Activated CD4-positive, alpha-beta T cell treated with anti-CD3 and anti-CD28 coated beads, Interleukin-2, Interleukin-6, amounts not matched to agents 100 ng/mL and 50 ng/mL, durations not matched to agents 16 hours and 8 hours (primary cell): Measurements from ENCODE around the gene ANXA10.
A peak's percentile ranks its signal among the peaks of the same experiment; 100 is the strongest.
"Not testable (repeated sequence)": the region's sequence is repeated elsewhere in the genome, so short reads cannot be mapped to it uniquely, and the experiment has no call there.

Experiments used
- DNase-seq: peaks from one replicate; pipeline ENCODE4 v3.0.0-alpha.2; 2020

ANXA10 gene

DNA sequence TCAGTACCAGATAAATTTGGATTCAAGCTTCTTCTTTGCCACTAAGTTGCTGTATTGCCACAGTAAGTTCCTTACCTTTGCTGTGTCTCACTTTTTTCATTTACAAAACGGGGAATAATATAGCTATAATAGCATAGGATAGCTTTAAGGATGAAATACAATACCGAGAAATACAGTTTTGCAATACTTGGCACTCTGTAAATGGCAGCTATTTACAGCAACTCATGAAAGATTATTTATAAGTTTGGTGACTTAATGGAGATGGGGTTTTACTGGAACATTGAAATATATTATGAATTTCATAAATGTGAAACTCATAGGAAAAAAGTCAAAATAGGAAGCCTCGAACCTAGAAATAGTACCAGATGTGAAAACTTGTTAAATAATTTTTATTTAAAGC, 27.6 kb downstream of the ANXA10 start:
- DNase-seq: no peak

DNA sequence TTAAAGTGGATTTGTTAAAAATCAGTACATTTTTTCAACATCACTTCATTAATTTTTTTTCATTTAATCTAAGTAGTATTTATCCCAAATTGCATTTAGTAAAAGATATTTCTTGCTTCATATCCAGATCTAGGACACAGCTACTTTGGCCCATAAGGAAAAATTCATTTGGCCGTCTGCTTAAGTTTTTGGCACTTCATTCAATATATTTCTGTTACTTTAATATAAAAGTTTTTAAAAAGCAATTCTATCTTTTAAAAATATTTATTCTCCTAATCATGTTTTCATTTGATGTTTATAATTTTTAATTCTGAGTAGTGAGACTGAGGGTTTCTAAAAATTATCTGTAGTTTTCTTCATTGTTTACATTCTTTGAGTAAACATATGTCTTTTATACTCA, 28.5 kb downstream of the ANXA10 start:
- DNase-seq: no peak

DNA sequence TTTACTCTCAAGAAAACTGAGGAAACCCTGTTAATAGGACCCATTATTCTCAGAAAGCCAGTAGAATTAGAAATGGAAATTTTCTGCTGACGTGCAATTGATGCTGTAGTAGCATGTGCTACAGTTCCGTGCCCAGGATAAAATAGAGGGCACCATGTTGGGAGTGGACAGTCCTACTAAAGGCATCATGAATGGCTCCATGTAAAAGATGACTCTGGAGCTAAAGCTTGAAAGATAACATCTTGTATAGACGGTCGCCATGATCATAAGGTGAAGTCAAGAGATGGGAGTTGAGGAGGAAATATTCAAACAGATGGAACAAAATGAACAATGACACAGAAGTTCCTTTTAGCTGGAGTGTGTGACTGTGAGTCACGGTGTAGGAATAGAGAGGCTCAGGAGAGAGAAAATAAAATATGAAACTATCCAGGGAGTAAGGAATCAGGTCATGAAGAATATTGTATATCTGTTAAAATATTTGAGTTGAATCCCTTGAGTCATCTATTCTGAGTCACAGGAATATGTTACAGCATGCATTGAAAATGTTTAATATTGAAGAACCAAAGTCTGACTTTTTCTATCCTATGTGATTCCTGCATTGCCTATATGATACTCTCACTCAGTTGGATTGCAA, 31.8 kb downstream of the ANXA10 start:
- DNase-seq: no peak

DNA sequence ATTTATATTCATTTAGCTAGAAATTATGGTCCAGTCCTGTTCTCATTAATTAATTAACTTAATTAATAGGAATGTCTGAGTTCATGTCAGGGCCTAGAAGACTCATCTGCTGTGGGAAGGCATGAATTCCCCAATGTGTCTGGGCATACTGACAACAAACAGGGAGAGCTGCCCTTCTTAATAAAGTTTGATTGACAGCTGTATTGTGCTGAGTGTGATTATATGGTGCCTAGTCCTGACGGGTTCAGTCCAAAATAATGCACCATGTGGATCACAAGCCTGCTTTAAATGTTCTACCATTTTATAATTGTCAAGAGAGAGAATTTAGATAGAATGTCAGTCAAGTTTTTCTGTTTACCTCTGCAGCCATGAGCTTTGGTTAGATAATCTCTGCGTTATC, 34.6 kb downstream of the ANXA10 start:
- no peak for DNase-seq

DNA sequence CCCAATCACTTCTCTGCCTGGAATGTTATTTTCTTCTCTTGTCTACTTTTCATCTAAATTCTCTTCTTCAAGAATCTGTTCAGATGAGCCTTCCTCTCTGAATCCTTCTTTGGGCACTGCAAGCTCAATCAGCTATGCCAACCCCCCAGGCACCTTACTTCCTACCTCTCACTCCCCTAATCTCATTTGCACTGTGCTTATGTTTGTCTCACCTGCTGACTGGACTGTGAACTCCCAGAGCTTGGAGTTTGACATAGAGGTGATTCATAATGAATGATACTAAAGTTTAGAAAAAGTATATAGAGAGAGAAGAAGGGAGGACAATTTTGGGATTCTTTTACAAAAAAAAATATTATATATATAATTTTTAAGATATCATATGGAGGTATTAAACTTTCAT, 36.3 kb downstream of the ANXA10 start:
- DNase-seq: no peak

DNA sequence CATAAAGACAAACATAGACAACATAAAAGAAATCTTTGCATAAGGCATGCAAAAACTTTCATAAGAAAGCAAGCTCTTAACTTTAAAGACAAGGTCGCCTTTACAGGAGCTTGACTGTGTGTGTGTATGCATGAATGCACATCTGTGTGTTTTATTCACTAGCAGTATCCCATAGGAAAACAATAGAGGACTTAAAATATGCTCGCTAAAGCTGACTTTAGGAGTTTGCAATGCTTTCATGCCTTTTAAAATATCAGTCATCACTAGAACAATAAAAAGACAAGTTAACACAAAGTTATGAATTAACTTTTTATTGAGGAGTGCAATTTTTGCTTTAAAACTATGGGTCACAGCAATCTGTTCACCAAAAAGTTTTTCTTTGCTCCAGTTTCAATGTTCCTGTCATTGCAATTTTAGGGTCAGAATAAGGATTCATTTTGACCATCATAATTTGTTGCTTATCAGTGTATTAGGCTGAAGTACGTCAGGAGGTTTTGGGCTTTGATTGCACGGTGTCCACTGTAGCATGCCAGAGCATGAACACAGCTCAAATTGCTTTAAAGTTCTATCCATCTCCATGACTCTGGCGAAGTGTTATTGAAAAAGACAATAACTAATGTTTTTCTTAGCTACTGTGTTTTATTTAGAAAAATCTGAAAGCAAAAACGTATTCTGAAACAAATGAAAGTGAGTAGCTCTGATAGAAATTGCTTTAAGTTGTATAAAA, 36.9 kb downstream of the ANXA10 start:
- DNase-seq: no peak

DNA sequence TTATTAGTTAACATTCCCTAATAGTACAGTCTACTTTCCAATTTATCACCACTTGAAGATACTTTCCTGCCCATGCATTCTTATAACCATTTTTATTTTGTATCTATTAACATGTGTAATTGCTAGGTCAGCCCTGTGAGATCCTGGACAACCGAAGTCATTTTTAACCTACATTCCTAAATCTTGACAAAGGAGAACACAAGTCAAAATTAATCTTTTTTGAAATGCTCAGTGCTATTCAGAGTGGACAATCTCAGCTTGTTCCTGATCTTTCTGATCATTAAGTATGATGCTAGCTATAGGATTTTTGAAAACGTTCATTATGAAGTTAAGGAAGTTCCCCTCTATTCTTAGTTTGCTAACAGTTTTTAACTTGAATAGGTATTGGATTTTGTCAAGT, 37.5 kb downstream of the ANXA10 start:
- no peak for DNase-seq

DNA sequence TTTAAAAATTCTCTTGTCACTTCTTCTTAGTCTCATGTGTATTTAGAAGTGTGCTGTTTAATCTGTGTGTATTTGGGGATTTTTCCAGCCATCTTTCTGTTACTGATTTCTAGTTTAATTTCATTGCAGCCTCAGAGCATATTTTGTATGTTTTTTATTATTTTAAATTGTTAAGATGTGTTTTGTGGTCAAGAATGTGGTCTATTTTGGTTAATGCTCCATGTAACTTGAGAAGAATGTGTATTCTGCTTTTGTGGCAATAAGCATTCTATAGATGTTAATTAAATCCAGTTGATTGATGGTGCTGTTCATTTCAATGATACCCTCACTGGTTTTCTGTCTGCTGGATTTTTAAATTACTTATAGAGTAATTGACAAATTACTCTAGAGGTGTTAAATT, 38.9 kb downstream of the ANXA10 start:
- no peak for DNase-seq

DNA sequence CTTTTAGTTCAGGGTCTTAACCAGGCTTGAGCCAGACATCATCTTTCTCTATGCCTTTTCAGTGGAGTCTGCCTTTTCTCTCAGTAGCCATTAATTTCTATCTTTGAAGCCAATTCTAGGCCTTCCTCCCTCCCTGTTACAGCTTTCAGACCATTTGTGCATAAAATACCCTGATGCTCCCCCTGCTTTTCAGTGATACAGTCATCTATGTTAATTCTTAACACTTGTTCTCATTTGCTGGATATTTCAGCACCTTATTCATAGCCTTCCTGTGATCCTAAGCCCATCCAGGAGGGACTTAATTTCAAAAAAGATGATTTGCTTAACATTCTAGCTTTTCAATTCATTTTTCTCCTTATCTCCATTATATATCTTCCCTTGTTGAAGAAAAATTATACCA, 42.3 kb downstream of the ANXA10 start:
- no peak for DNase-seq

DNA sequence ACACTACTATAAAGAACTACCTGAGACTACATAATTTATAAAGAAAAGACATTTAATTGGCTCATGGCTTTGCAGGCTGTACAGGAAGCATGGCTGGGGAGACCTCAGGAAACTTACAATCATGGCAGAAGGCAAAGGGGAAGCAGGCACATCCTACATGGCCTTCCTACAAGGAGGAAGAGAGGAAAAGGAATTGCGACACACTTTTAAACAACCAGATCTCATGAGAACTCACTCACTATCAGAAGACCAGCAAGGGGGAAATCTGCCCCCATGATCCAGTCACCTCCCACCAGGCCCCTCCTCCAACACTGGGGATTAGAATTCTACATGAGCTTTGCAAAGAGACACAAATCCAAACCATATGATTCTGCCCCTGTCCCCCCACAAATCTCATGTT, 43.5 kb downstream of the ANXA10 start:
- not testable (repeated sequence) for DNase-seq

DNA sequence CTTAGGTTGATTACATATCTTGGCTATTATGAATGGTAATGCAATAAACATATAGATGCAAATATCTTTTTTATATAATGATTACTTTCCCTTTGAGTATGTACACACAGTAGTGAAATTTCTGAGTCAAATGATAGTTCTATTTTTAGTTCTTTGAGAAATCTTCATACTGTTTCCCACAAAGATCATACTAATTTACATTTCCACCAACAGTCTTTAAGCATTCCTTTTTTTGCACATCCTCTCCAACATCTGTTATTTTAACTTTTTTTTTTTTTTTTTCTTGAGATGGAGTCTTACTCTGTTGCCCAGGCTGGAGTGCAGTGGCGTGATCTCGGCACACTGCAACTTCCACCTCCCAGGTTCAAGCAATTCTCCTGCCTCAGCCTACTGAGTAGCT, 45.4 kb downstream of the ANXA10 start:
- not testable (repeated sequence) for DNase-seq

DNA sequence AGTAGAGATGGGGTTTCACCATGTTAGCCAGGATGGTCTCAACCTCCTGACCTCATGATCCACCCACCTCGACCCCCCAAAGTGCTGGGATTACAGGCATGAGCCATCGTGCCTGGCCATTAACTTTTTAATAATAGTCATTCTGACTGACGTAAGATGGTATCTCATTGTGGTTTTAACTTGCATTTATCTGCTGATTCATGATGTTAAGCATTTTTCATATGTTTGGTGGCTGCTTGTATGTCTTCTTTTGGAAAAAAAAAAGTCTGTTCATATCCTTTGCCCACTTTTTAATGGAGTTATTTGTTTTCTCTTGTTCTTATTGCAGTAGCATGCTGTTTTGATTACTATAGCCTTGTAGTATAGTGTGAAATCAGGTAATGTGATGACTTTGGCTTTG, 45.8 kb downstream of the ANXA10 start:
- DNase-seq: no peak

DNA sequence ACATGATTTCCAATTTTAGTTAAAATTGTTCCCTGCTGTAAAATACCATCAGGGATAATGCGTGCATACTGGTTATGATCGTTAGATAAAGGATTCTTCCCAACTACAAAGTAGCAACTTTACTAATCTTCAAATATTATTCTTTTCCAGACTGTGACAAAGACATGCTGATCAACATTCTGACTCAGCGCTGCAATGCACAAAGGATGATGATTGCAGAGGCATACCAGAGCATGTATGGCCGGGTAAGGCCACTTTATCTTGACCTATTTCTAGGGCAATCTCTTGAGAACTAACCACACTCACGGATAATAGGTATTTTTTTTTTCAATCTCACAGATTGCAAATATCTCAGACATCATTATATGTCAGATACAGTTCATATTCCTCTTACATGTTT, 47.0 kb downstream of the ANXA10 start:
- DNase-seq: no peak

DNA sequence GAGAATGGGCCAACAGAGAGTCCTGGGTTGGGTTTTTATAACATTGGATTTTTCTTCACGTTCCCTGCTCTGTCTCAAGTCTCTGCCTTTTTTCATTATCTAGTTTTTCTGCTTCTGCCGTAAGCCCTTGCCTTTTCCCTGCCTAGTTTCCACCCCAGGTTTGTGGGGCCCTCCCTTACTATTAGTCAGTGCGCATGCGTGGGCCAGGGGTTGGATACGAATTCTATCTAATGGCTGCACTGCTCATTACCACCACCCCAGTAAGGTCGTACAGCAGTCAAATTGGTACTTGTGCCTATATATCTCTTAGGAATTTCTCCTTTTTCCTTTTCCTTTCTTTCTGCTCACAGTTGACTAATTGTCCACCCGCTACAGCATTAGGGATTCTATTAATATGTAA, 49.4 kb downstream of the ANXA10 start:
- DNase-seq: no peak

DNA sequence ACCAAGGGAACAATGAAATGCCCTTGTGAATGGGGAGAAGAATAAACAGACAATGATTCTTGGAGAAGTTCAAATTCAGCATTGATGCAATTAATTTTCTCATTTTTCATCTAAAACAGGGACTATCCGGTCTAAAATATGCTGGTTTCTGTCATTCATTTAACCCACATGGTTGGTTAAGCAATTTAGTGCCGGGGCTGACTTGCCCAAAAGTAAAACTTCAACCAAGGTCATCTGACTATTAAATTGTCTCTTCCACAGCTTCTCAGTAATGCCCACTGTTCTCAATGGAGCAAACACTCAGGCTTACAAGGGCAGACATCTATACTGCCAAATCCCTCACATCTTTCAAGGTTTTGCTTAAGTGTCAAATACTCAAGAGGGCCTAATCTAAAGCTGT, 51.3 kb downstream of the ANXA10 start:
- DNase-seq: no peak

DNA sequence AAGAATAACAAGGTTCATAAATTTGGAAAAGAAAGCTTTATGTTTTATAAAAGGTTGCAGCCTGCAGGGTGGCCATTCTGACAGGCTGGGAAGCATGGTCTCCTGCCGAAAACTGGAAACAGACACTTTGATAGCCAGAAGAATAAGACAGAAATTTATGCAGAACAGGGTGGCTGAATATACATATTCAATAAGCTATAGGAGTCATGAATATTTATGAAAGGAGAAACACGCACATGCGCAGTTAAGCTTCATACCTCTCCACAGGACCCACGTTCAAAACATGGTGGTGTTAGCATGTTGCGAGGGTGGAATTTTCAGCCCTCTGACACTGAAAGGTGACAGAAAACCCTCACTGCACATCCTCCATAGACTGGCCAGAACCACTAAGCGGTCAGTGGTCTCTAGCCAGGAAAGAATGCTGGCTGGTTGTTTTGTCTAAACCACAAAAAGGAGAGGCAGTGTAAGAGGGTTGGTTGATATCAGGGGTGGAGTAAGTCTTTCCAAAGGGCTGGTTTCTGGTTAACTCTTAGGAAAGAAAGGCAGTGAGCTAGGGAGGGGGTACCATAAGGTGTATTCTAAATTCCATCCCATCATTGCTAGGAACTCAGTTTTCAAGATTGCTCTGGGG, 58.2 kb downstream of the ANXA10 start:
- DNase-seq: no peak

DNA sequence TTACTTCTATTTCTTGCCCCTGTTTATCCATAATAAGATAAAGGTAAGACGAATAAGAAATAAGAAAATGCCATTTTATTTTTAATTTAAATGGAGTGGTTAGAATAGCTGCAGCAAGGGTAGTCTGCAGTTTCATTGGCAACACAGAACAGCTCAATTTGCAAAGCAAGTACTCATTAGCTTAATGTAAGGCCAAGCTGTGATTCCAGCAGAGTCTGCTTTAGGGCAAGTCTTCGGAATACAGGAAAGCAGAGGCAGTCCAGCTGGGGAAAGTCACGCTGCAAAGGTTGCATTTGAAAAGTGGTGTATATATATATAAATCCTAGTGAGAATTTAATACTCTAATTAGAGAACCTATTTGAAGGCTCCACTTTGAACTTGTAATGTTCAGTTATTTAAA, 59.0 kb downstream of the ANXA10 start:
- DNase-seq: no peak

DNA sequence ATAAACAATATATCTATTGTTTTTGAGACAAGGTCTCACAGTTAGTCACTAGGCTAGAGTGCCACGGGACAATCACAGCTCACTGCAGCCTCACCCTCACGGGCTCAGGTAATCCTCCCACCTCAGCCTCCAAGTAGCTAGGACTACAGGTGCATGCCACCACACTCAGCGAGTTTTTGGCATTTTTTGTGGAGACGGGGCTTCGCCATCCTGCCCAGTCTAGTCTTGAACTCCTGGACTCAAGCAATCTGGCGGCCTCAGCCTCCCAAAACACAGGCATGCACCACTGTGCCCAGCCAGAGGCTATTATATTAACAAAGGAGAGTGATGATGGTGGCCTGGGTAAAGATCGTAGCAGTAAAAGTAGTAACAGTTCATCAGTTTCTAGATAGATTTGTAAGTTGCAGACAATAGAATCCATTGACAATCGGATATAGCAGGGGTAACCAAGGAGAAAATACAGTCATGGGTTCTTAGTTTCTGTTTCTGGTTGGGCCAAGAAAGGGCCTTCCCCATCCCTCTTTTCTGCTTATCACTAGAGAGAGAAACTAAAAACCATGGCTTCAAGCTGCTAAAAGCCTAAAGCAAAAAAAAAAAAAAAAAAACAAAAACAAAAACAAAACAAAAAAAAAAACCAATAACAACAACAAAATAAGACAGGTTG, 60.6 kb downstream of the ANXA10 start:
- no peak for DNase-seq

DNA sequence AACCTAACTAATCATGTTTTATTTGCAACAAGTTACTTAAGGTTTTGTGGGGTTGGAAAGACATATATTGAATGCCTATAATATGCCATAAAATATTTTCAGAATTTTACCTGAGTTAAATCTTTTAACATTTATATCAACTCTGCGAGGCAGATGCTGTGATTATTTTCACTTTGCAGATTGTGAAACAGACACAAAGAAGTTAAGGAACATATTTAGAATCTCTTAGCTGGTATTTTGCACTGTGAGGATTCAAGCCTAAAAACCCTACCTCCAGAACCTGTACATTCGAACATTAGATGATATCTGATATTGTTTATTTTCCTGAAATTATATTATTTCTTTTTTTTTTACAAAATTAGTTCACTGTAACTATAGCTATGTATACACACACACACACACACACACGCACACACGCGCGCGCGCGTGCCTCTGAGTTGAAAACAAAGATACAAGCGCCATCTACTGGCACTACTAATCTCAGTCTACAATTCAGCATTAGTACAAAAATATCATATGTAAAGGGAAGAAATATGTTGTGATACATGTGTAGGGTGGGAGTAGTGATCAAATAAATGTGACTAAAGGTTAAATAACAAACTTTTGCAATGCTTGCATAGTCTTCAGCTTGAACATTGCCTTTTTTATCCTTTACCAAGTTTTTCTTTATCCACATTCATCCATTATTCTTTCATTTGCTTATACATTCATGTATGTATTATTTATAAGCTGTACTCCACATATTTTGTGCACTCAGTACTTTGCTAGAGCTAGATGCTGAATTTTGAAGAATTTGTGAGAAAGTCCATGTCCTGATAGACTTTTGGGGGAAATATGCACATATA, 61.5 kb downstream of the ANXA10 start:
- DNase-seq: peak; percentile 73

DNA sequence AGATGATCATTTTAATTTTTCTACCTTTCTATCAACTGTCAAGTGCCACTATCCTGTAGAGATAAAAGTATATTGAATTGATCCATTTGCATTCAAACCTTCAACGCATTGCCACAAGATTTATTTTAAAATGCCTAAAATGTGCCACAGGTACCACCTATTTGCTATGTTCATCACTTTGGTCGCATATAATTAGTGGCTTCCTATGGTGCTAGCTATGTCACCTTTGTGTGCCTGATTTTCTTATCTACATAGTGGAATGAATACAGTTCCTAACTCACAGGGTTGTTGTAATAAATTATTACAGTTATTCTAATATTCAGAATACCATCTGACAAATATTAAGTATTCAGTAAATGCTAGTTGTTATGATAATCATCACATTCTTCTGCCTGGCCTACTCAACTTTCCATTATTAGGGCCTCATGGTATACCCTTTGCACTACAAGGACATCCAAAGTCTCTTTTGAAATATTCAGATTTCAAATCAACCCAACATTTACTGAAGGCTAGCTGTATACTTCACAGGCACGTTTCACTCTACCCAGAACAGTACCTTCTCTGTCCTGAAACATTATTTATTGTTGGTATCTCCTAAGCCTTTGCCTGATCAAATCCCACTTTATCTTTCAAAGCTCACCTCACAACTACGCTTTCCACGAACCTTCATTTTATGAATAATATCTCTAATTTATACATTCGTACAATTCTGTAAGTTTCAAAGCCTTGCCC, 62.4 kb downstream of the ANXA10 start:
- DNase-seq: no peak

DNA sequence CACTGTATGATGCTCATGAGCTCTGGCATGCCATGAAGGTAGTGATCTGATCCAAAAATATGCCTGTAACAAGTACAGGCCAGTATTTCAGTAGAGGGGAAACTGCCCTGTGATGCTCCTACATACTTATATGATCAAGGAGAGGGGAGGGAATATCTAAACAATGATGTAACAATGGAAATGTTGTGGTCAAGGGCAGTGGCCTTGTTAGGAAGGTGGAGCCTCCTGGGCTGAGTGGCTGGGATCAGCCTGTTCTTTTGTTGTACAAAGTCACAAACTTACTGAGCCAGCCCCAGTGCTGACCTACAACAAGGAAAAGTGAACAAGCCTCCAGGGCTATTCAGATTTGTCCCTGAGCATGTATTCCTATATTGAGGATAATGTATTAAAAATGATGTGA, 70.3 kb downstream of the ANXA10 start:
- DNase-seq: no peak

DNA sequence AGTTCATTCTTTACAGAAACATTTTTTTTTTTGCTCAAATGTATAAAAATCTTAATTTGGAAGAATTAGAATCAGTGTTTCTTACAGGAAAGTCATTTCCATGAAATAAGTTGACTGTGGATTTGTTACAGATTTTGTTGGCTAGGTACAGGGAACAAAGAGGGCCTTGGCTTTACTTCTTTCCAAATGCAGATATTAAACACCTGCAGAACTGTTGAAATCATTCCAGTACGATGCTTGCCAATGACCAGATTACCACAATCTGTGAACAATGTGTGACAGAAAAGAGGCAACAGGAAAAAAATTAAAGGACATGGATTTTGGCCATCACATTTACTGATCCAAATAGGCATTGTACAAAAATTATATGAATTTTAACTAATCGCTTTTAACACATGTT, 70.8 kb downstream of the ANXA10 start:
- no peak for DNase-seq
